Measurements from ENCODE around the gene ZNF410.
A peak's percentile ranks its signal among the peaks of the same experiment; 100 is the strongest.
"Not testable (repeated sequence)": the region's sequence is repeated elsewhere in the genome, so short reads cannot be mapped to it uniquely, and the experiment has no call there.

ZNF410 gene

GRCh38 chr14:73887694-73888459, 1.2 kb downstream of the ZNF410 start:
- no peak for DNase-seq

- no peak for DNase-seq
These were observed 1.7 kb downstream of the ZNF410 start for GRCh38 chr14:73888460-73888725.

GRCh38 chr14:73888971-73889370, 2.3 kb downstream of the ZNF410 start:
- no peak for DNase-seq

GRCh38 chr14:73889376-73889775, 2.7 kb downstream of the ZNF410 start:
- DNase-seq: no peak

GRCh38 chr14:73894180-73894687, 7.6 kb downstream of the ZNF410 start:
- DNase-seq: not testable (repeated sequence)

GRCh38 chr14:73895939-73896338, 9.3 kb downstream of the ZNF410 start:
- no peak for DNase-seq

GRCh38 chr14:73896521-73896920, 9.9 kb downstream of the ZNF410 start:
- DNase-seq: no peak

- DNase-seq: no peak
These were observed 16.4 kb downstream of the ZNF410 start for GRCh38 chr14:73903028-73903427.

GRCh38 chr14:73909681-73910080, 23.0 kb downstream of the ZNF410 start:
- no peak for DNase-seq

- no peak for DNase-seq
These were observed 26.6 kb downstream of the ZNF410 start for GRCh38 chr14:73913256-73913655.

- DNase-seq: no peak
These were observed 29.7 kb downstream of the ZNF410 start for GRCh38 chr14:73916324-73916723.

- DNase-seq: not testable (repeated sequence)
These were observed 32.8 kb downstream of the ZNF410 start for GRCh38 chr14:73919457-73919856.

- DNase-seq: no peak
These were observed 37.7 kb downstream of the ZNF410 start for GRCh38 chr14:73924337-73924736.

GRCh38 chr14:73935666-73936065, 49.0 kb downstream of the ZNF410 start:
- no peak for DNase-seq

GRCh38 chr14:73936548-73936947, 49.9 kb downstream of the ZNF410 start:
- no peak for DNase-seq

- no peak for DNase-seq
These were observed 50.4 kb downstream of the ZNF410 start for GRCh38 chr14:73937012-73937411.

GRCh38 chr14:73942180-73942579, 55.5 kb downstream of the ZNF410 start:
- DNase-seq: no peak

GRCh38 chr14:73943083-73943482, 56.4 kb downstream of the ZNF410 start:
- DNase-seq: no peak

- DNase-seq: no peak
These were observed 57.9 kb downstream of the ZNF410 start for GRCh38 chr14:73944432-73945158.

- no peak for DNase-seq
These were observed 58.6 kb downstream of the ZNF410 start for GRCh38 chr14:73945159-73945670.

GRCh38 chr14:73949752-73950734, 63.4 kb downstream of the ZNF410 start, which contains the start of the genes COQ6 and FAM161B:
Gene COQ6 (plus strand): TSS chr14:73950302. CDS start chr14:73950333, 31 bp downstream.
Gene FAM161B (minus strand): TSS chr14:73950094. CDS start chr14:73950026, 68 bp downstream.
- peak; percentile 95 for DNase-seq

GRCh38 chr14:73953731-73954130, 67.1 kb downstream of the ZNF410 start:
- DNase-seq: no peak

GRCh38 chr14:73955674-73956073, 69.0 kb downstream of the ZNF410 start:
- no peak for DNase-seq
